MM.1S (cell line): ENCODE measurements around the gene EBF4.

Experiments
- DNase-seq: peaks from one replicate; pipeline ENCODE4 v3.0.0-alpha.2; 2015
- H2AFZ ChIP-seq: fragments of 300-600 bp; sonication (generic); 2 replicates; pipeline ENCODE4 v1.6.0; 2016; ENCODE audit warnings: antibody characterized with exemption, low read length
- H3F3A ChIP-seq: fragments of 300-600 bp; sonication (generic); 2 replicates; pipeline ENCODE4 v1.6.1; 2016; ENCODE audit warnings: mild to moderate bottlenecking, antibody characterized with exemption, low read length, moderate library complexity, mixed read lengths; ENCODE audit not compliant: insufficient read depth
- H3K27ac ChIP-seq: fragments of 300-600 bp; sonication (generic); 2 replicates; pipeline ENCODE4 v1.5.1; 2016; ENCODE audit warnings: mild to moderate bottlenecking, low read length
- H3K27me3 ChIP-seq: fragments of 300-600 bp; sonication (generic); replicated peaks from 2 replicates; pipeline ENCODE4 v1.6.0; 2016; ENCODE audit warnings: low read length; ENCODE audit not compliant: insufficient read depth
- H3K36me3 ChIP-seq: fragments of 300-600 bp; sonication (generic); replicated peaks from 2 replicates; pipeline ENCODE4 v1.6.1; 2016; ENCODE audit warnings: mild to moderate bottlenecking, low read length, mixed read lengths; ENCODE audit not compliant: insufficient read depth
- H3K4me1 ChIP-seq: fragments of 300-600 bp; sonication (generic); 2 replicates; pipeline ENCODE4 v1.6.1; 2016; ENCODE audit warnings: low read length, mixed read lengths
- H3K4me2 ChIP-seq: fragments of 300-600 bp; sonication (generic); 2 replicates; pipeline ENCODE4 v1.6.0; 2016; ENCODE audit warnings: low read depth, low read length
- H3K4me3 ChIP-seq: fragments of 300-600 bp; sonication (generic); 2 replicates; pipeline ENCODE4 v1.5.1; 2016; ENCODE audit warnings: low read length, mixed read lengths
- H3K79me2 ChIP-seq: fragments of 300-600 bp; sonication (generic); 2 replicates; pipeline ENCODE4 v1.6.1; 2016; ENCODE audit warnings: mixed run types, low read length, mixed read lengths
- H3K9ac ChIP-seq: fragments of 300-600 bp; sonication (generic); 2 replicates; pipeline ENCODE4 v1.6.1; 2016; ENCODE audit warnings: low read length, mixed read lengths
- H3K9me2 ChIP-seq: fragments of 300-600 bp; sonication (generic); replicated peaks from 2 replicates; pipeline ENCODE4 v1.6.1; 2016; ENCODE audit warnings: mild to moderate bottlenecking, low read length, mixed read lengths; ENCODE audit not compliant: insufficient read depth
- H3K9me3 ChIP-seq: fragments of 300-600 bp; sonication (generic); replicated peaks from 2 replicates; pipeline ENCODE4 v1.6.1; 2016; ENCODE audit warnings: mild to moderate bottlenecking, low read length, mixed read lengths; ENCODE audit not compliant: insufficient read depth
- H4K20me1 ChIP-seq: fragments of 300-600 bp; sonication (generic); 2 replicates; pipeline ENCODE4 v1.6.1; 2016; ENCODE audit warnings: mild to moderate bottlenecking, low read length, moderate library complexity, mixed read lengths; ENCODE audit not compliant: insufficient read depth
- EZH2 ChIP-seq: fragments of 300-600 bp; sonication (generic); optimal IDR thresholded peaks from 2 replicates; pipeline ENCODE3; 2017; ENCODE audit warnings: low read depth, mild to moderate bottlenecking, antibody characterized with exemption, low read length, mixed read lengths
- EZH2phosphoT487 ChIP-seq: fragments of 300-600 bp; sonication (generic); IDR thresholded peaks from 2 replicates; pipeline ENCODE4 v1.6.1; 2018; ENCODE audit warnings: antibody characterized with exemption, low read length
- TF ChIP-seq, protein P1 (sequence below): fragments of 300-600 bp; sonication (generic); IDR thresholded peaks from 2 replicates; pipeline ENCODE4 v1.5.1; 2016; ENCODE audit warnings: antibody characterized with exemption, low read length, mixed read lengths

The EBF4 gene

DNA sequence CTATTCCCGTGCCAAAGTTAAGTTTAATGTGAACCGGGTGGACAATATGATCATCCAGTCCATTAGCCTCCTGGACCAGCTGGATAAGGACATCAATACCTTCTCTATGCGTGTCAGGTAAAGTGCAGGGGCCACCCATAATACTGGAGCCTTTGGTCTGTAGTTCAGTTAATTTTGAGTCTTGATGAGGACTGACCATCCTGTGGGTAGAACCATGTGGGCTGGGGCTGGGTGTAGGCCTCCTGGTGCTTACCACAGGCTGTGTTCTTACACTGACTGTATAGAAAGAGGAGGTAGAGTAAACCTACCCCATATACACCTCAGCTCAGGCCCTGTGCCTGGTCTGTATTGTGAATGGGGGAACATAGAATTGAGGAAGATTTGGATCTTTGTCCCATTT, 37.7 kb upstream of the EBF4 start:
- no peak overlapping the region for H3K27ac ChIP-seq
- peaks cover 85% of the 10 kb centered on the region for H3F3A ChIP-seq
- peak overlapping the region; percentile 76; the same call in 1 of the 2 replicates for H3K4me2 ChIP-seq
- H3K4me1 ChIP-seq: peaks cover 12% of the 10 kb centered on the region
- no peak overlapping the region for H2AFZ ChIP-seq
- peaks cover 51% of the 10 kb centered on the region for H4K20me1 ChIP-seq
- no peaks in the 10 kb centered on the region for H3K9me3 ChIP-seq
- no peaks in the 10 kb centered on the region for H3K27me3 ChIP-seq
- peaks cover 36% of the 10 kb centered on the region for H3K36me3 ChIP-seq
- H3K9ac ChIP-seq: peak overlapping the region; percentile 99; the same call in 1 of the 2 replicates
- TF ChIP-seq EZH2 (no peak), EZH2phosphoT487 (no peak)
- TF ChIP-seq, protein P1, sequence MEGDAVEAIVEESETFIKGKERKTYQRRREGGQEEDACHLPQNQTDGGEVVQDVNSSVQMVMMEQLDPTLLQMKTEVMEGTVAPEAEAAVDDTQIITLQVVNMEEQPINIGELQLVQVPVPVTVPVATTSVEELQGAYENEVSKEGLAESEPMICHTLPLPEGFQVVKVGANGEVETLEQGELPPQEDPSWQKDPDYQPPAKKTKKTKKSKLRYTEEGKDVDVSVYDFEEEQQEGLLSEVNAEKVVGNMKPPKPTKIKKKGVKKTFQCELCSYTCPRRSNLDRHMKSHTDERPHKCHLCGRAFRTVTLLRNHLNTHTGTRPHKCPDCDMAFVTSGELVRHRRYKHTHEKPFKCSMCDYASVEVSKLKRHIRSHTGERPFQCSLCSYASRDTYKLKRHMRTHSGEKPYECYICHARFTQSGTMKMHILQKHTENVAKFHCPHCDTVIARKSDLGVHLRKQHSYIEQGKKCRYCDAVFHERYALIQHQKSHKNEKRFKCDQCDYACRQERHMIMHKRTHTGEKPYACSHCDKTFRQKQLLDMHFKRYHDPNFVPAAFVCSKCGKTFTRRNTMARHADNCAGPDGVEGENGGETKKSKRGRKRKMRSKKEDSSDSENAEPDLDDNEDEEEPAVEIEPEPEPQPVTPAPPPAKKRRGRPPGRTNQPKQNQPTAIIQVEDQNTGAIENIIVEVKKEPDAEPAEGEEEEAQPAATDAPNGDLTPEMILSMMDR: no peak
- peak overlapping the region; percentile 86; the same call in 1 of the 2 replicates for H3K4me3 ChIP-seq
- DNase-seq: no peak
- no peaks in the 10 kb centered on the region for H3K9me2 ChIP-seq
- peaks cover 54% of the 10 kb centered on the region for H3K79me2 ChIP-seq

DNA sequence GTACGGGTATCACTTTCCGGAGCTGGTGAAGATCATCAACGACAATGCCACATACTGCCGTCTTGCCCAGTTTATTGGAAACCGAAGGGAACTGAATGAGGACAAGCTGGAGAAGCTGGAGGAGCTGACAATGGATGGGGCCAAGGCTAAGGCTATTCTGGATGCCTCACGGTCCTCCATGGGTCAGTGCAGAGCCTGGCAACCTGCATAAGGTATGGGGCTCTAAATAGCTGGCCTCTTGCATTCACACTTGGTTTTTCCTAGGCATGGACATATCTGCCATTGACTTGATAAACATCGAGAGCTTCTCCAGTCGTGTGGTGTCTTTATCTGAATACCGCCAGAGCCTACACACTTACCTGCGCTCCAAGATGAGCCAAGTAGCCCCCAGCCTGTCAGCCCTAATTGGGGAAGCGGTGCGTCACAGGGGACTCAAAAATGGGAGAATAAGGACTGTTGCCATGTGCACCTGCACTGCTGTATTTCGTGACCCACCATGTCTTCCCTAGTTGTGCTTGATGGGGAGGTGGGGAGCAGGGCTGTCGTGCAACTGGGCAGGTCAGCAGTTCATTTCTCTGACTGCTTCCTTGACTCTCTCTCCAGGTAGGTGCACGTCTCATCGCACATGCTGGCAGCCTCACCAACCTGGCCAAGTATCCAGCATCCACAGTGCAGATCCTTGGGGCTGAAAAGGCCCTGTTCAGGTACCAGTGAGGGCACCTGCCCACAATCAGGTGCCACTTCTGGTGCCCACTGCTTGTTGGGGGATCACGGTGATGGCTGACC, 37.1 kb upstream of the EBF4 start:
- no peak overlapping the region for H2AFZ ChIP-seq
- no peak overlapping the region for H3K9ac ChIP-seq
- no peaks in the 10 kb centered on the region for H3K9me3 ChIP-seq
- H3K4me1 ChIP-seq: peaks cover 12% of the 10 kb centered on the region
- no peaks in the 10 kb centered on the region for H3K27me3 ChIP-seq
- no peak overlapping the region for H3K27ac ChIP-seq
- H3K36me3 ChIP-seq: peaks cover 36% of the 10 kb centered on the region
- peak overlapping the region; percentile 76; the same call in 1 of the 2 replicates for H3K4me2 ChIP-seq
- peaks cover 51% of the 10 kb centered on the region for H4K20me1 ChIP-seq
- H3K79me2 ChIP-seq: peaks cover 54% of the 10 kb centered on the region
- TF ChIP-seq, protein P1: no peak
- TF ChIP-seq EZH2phosphoT487 (no peak), EZH2 (no peak)
- H3K9me2 ChIP-seq: no peaks in the 10 kb centered on the region
- H3K4me3 ChIP-seq: no peak overlapping the region
- H3F3A ChIP-seq: peaks cover 81% of the 10 kb centered on the region
- no peak for DNase-seq

DNA sequence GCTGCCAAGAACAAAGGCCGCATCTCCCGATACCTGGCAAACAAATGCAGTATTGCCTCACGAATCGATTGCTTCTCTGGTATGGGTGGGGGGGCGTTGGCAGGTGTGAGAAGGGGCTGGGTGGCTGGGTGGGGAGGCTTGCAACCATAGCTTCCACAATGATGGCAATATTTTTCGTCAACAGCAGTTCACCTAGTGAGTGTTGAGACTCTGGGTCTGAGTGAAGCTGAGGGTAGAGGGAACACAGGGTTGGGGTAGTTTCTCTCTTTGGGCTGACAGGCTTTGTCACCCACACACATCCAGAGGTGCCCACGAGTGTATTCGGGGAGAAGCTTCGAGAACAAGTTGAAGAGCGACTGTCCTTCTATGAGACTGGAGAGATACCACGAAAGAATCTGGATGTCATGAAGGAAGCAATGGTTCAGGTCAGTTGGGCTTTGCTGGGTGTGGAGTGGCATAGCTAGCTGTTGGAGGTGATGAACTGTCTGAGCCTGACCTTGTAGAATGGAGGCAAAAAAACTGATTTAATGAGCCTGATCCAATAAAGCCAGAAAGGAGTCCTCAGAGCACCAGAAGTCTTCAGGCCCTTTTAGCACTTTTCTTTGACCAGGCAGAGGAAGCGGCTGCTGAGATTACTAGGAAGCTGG, 36.0 kb upstream of the EBF4 start:
- no peak overlapping the region for H3K9ac ChIP-seq
- H4K20me1 ChIP-seq: peaks cover 51% of the 10 kb centered on the region
- H3K9me2 ChIP-seq: no peaks in the 10 kb centered on the region
- H3K4me3 ChIP-seq: no peak overlapping the region
- peaks cover 50% of the 10 kb centered on the region for H3K79me2 ChIP-seq
- H3F3A ChIP-seq: peaks cover 77% of the 10 kb centered on the region
- DNase-seq: no peak
- no peaks in the 10 kb centered on the region for H3K27me3 ChIP-seq
- no peak overlapping the region for H2AFZ ChIP-seq
- H3K27ac ChIP-seq: no peak overlapping the region
- TF ChIP-seq EZH2: no peak
- TF ChIP-seq EZH2phosphoT487: no peak
- TF ChIP-seq, protein P1: no peak
- H3K4me1 ChIP-seq: peaks cover 12% of the 10 kb centered on the region
- H3K4me2 ChIP-seq: no peak overlapping the region
- H3K36me3 ChIP-seq: peaks cover 37% of the 10 kb centered on the region
- no peaks in the 10 kb centered on the region for H3K9me3 ChIP-seq
